ENCODE data around the gene JPT1. TPM values are rescaled to one million over a fixed set of nuclear protein-coding genes. Genes with fewer than 3 reads are reported as not detected.
A peak's percentile ranks its signal among the peaks of the same experiment; 100 is the strongest.

JPT1 gene
- total and polyA plus RNA-seq, 7 donors = 17.5 to 627 (median 19.1) TPM

DNA sequence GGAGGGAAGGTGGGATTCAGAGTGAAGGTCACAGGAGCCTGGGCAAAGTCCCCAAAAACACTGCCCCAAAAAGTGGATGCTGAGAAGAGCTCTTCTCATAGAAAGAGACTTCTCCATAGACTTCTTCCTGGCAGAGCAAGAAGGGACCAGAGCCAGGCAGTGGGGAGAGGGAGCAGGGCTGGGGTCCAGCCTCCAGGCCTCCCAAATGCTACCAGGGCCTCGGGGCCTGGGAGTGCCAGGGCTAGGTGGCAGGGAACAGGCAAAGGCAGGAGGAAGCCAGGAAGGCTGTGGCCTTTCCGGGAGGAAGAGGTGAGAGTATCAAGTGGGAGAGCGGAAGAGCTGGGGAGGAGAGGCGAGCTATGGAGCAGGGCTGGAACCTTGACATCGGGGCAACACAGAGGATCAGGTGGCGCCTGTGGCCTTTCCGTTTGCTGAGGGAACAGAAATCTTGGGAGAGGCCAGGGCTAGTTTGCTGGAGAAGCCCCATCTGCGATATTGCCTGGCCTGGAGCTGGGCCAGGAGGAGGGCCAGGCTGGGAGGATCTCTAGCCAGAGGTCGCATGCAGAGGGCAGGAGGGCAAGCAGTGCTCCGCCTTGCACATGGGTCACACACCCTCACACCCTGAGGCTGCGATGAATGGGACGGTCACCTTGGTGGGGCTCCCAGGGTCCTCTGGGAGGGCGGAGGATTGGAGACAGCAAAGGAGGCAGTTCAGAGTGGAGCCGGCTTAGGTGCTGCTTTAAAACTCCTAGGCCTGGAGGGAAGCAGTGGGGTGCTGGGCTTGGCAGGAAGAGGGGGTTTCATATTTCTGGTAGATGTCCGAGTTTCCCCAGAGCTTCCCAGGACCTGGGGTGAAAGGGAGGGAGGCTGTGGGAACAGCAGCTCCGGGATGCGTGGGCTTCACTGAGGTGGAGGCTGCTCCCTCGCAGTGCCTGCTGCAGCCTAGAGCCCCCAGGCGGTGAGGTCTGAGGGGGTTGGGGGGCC lies 63.1 kb downstream of the JPT1 start:
- H3K36me3 ChIP-seq = no peaks in the 10 kb centered on the region
- H3K27me3 ChIP-seq = no peaks in the 10 kb centered on the region
- H3K4me1 ChIP-seq = peaks cover 0 to 39% (median 29%) of the 10 kb centered on the region in 4 donors
- no peaks in the 10 kb centered on the region for H3K9me3 ChIP-seq
- WGBS, 2 donors = 21 to 60% methylated on average over 19 of the region's 19 CpGs
- peak overlapping the region; percentile 20 to 50 (median 37) for H3K27ac ChIP-seq
- TF ChIP-seq POLR2A (IDR thresholded peaks at IDR 0.05) (no peak), CTCF (IDR thresholded peaks at IDR 0.05) (no peak), EP300 (IDR thresholded peaks at IDR 0.05) (no peak), POLR2AphosphoS5 (IDR thresholded peaks at IDR 0.05) (no peak)
- intact Hi-C loops (cut with DNase I) = no loop called here
- H3K4me3 ChIP-seq = no peak overlapping the region
- no peak for DNase-seq

- Histone ChIP-seq H3K27me3 (no peaks in the 10 kb centered on the region), H3K27ac (peak overlapping the region; percentile 63 to 78 (median 77)), H3K4me1 (peaks cover 0 to 36% (median 28%) of the 10 kb centered on the region in 4 donors), H3K36me3 (no peaks in the 10 kb centered on the region), H3K4me3 (peak overlapping the region; percentile 29 to 58 (median 50)), H3K9me3 (no peaks in the 10 kb centered on the region)
- no peak for TF ChIP-seq EP300 (IDR thresholded peaks at IDR 0.05)
- TF ChIP-seq POLR2A (IDR thresholded peaks at IDR 0.05) = no peak
- TF ChIP-seq POLR2AphosphoS5 (IDR thresholded peaks at IDR 0.05) = peak in 1 of 4 donors; percentile 21
- TF ChIP-seq CTCF (IDR thresholded peaks at IDR 0.05) = no peak
- DNase-seq = no peak
- intact Hi-C loops (cut with DNase I) = no loop called here
- WGBS, 2 donors = 68 to 78% methylated on average over 11 of the region's 11 CpGs
These were observed 65.6 kb downstream of the JPT1 start for GRCh38 chr17:75088465-75089417.

GRCh38 chr17:75087558-75088453 lies 66.5 kb downstream of the JPT1 start, which contains the start of gene SLC16A5:
Gene SLC16A5 (plus strand): TSS chr17:75087954. CDS start chr17:75093637, 5,683 bp downstream.
- peaks cover 0 to 36% (median 28%) of the 10 kb centered on the region in 4 donors for H3K4me1 ChIP-seq

More at GRCh38 chr17:75087558-75088453, 66.5 kb downstream of the JPT1 start, which contains the start of gene SLC16A5:
- Histone ChIP-seq H3K27ac (peak within 1 kb of the TSS; percentile 63 to 78 (median 77)), H3K36me3 (no peaks in the 10 kb centered on the region), H3K27me3 (no peaks in the 10 kb centered on the region), H3K9me3 (no peaks in the 10 kb centered on the region), H3K4me3 (peak within 1 kb of the TSS; percentile 29 to 58 (median 50))
- peak; percentile 92 for DNase-seq
- TF ChIP-seq POLR2A (IDR thresholded peaks at IDR 0.05) (peak; percentile 13 to 30), CTCF (IDR thresholded peaks at IDR 0.05) (no peak), POLR2AphosphoS5 (IDR thresholded peaks at IDR 0.05) (peak in 3 of 4 donors; percentile 29 to 57 (median 38))
- WGBS, 2 donors = 1 to 2% methylated on average over 69 of the region's 69 CpGs
- intact Hi-C loops (cut with DNase I) = no loop called here
